Measurements from ENCODE around the gene LEMD1. TPM values are rescaled to one million over a fixed set of nuclear protein-coding genes. Genes with fewer than 3 reads are reported as not detected.

The LEMD1 gene
- total RNA-seq, 4 donors from 2014 or later = 5.1 TPM; not detected in 3

DNA sequence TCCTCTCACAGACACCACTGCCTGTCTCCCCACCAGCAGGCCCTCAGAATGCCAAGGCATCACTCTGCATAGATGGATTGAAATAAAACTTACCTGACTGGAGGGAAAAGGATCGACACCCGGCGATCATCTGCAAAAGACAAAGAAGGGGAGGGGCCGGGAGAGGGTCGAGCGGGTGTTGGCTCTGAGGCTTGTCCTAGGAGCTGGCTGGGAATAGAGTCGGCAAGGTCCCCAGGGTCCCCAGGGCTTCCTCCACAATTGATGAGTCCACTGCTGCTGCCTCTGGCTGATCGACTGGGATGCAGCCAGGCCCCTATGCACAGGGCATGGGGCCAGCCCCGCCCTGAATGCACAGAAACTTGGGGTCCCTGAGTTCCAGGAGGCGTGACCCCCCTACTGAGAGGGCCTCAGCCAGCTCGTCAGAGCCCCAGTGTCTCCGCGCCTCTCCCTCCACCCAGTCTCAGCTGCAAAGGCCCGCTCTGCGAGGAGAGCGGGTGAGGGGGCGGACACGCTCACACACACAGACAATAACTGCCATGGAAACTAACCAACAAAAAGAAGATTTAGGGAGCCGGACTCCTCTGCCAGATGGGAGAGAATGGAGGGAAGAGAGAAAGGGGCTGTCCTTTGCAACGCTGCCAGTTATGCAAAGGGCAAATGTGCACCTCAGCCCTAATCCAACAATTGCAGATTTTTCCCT is 65.3 kb downstream of the LEMD1 start, which contains the start of gene KLHDC8A:
Gene KLHDC8A (minus strand): TSS at position 483 of the 700 bp plus-strand sequence. CDS start 13,318 bp downstream, outside the sequence.
- DNase-seq (ENCODE audit: low spot score in 2 of 2) = no peak
- Histone ChIP-seq H3K4me1 (peaks cover 11% of the 10 kb centered on the region), H3K9me3 (no peaks in the 10 kb centered on the region), H3K4me3 (no peak within 1 kb of the TSS), H3K36me3 (no peaks in the 10 kb centered on the region), H3K27ac (no peak within 1 kb of the TSS), H3K27me3 (peaks cover 4% of the 10 kb centered on the region)
- TF ChIP-seq, protein P1, sequence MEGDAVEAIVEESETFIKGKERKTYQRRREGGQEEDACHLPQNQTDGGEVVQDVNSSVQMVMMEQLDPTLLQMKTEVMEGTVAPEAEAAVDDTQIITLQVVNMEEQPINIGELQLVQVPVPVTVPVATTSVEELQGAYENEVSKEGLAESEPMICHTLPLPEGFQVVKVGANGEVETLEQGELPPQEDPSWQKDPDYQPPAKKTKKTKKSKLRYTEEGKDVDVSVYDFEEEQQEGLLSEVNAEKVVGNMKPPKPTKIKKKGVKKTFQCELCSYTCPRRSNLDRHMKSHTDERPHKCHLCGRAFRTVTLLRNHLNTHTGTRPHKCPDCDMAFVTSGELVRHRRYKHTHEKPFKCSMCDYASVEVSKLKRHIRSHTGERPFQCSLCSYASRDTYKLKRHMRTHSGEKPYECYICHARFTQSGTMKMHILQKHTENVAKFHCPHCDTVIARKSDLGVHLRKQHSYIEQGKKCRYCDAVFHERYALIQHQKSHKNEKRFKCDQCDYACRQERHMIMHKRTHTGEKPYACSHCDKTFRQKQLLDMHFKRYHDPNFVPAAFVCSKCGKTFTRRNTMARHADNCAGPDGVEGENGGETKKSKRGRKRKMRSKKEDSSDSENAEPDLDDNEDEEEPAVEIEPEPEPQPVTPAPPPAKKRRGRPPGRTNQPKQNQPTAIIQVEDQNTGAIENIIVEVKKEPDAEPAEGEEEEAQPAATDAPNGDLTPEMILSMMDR (IDR thresholded peaks at IDR 0.05) = no peak
- TF ChIP-seq POLR2AphosphoS5 (IDR thresholded peaks at IDR 0.05) (no peak), POLR2A (IDR thresholded peaks at IDR 0.05) (no peak), EP300 (IDR thresholded peaks at IDR 0.05) (no peak)
- WGBS = 46% methylated on average over 19 of the region's 20 CpGs

- peaks cover 10% of the 10 kb centered on the region for H3K27me3 ChIP-seq
- DNase-seq (ENCODE audit: low spot score in 2 of 2) = no peak
- WGBS = 51% methylated on average over 3 of the region's 3 CpGs
- no peak overlapping the region for H3K27ac ChIP-seq
- H3K36me3 ChIP-seq = no peaks in the 10 kb centered on the region
- no peak overlapping the region for H3K4me3 ChIP-seq
- H3K9me3 ChIP-seq = no peaks in the 10 kb centered on the region
- peaks cover 11% of the 10 kb centered on the region for H3K4me1 ChIP-seq
- TF ChIP-seq, protein P1 (IDR thresholded peaks at IDR 0.05) = no peak
- TF ChIP-seq POLR2A (IDR thresholded peaks at IDR 0.05) = no peak
- no peak for TF ChIP-seq EP300 (IDR thresholded peaks at IDR 0.05)
- TF ChIP-seq POLR2AphosphoS5 (IDR thresholded peaks at IDR 0.05) = no peak
These were observed 66.8 kb downstream of the LEMD1 start for GRCh38 chr1:205355075-205355453.

DNA sequence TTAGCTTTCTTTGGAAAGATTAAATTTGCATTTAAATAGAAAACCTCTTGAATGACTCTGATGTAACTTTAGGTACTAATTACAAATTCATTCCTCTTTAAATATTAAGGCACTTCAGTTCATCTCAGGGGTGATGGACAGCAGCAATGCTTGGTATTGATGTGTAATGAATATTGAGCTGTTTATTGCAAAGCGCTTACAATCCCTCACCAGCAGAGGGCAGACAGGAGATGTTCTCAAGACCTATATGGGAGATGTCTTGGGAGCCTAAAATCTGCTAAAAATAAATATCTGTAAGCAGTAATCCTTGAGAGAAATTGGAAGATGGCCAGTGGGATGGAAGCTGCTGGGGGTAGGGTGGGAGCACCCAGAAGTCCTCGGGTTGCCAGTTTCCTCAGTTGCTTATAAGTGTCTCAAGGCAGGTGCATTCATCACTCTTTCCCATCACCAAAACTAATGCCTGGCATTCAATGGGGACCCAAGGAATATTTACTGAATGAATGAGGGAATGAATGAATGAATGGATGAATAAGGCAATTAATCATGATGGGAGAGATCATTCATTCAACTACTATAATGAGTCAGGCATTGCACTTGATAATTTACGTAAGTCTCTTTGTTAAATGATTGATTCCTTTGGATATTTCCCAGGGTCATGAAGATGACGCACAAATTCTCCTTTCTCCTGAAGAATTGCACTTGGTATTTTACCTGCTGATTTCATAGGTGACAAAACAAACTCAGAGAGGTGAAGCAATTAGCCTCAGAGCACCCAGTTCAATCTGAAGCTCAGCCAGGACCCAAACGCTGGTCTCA is 67.4 kb downstream of the LEMD1 start:
- Histone ChIP-seq H3K36me3 (no peaks in the 10 kb centered on the region), H3K9me3 (no peaks in the 10 kb centered on the region), H3K27me3 (peaks cover 12% of the 10 kb centered on the region), H3K27ac (no peak overlapping the region), H3K4me1 (peaks cover 11% of the 10 kb centered on the region), H3K4me3 (no peak overlapping the region)
- TF ChIP-seq, protein P1 (IDR thresholded peaks at IDR 0.05) = peak; percentile 49 to 79
- no peak for TF ChIP-seq POLR2AphosphoS5 (IDR thresholded peaks at IDR 0.05)
- no peak for DNase-seq (ENCODE audit: low spot score in 2 of 2)
- 22% methylated on average over 5 of the region's 5 CpGs for WGBS

DNA sequence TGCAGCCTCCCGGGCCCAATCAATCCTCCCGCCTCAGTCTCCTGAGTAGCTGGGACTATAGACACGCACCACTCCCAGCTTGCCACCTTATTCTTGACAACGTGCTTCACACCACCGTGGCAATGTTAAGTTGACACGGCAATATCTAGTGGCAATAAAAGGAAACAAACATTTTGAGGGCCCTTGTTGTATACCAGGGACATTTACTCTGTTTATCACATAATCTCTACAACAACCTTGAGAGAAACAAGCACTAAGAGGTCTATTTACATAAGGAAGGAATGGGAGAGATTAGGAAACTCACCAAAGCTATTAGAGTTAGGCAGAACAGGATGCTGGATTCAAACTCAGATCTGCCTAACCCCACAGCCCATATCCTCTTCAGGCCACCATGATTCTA is 68.2 kb downstream of the LEMD1 start:
- Histone ChIP-seq H3K27me3 (peaks cover 17% of the 10 kb centered on the region), H3K4me3 (no peak overlapping the region), H3K36me3 (no peaks in the 10 kb centered on the region), H3K27ac (no peak overlapping the region), H3K9me3 (no peaks in the 10 kb centered on the region), H3K4me1 (peaks cover 11% of the 10 kb centered on the region)
- TF ChIP-seq EP300 (IDR thresholded peaks at IDR 0.05) (no peak), POLR2AphosphoS5 (IDR thresholded peaks at IDR 0.05) (no peak), POLR2A (IDR thresholded peaks at IDR 0.05) (no peak)
- TF ChIP-seq, protein P1 (IDR thresholded peaks at IDR 0.05) = no peak
- WGBS = 87% methylated on average over 6 of the region's 6 CpGs
- DNase-seq (ENCODE audit: low spot score in 2 of 2) = no peak

DNA sequence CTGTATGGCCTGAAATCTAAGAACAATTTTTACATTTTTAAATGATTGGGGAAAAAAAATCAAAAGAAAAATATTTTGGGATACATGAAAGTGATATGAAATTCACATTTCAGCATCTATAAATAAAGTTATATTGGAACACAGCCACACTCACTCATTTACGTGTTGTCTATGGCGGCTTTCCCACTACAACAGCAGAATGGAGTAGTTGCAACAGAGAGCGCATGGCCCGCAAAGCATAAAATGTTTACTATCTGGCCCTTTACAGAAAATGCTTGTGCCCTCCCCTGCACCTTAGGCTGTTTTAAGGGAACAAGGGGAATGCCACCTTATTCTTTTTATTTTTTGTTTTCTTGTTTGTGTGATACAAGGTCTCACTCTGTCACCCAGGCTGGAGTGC is 68.7 kb downstream of the LEMD1 start:
- no peaks in the 10 kb centered on the region for H3K9me3 ChIP-seq
- DNase-seq (ENCODE audit: low spot score in 2 of 2) = no peak
- 86% methylated on average over 4 of the region's 4 CpGs for WGBS
- peaks cover 17% of the 10 kb centered on the region for H3K27me3 ChIP-seq
- no peak for TF ChIP-seq POLR2A (IDR thresholded peaks at IDR 0.05)
- TF ChIP-seq POLR2AphosphoS5 (IDR thresholded peaks at IDR 0.05) = no peak
- no peak for TF ChIP-seq EP300 (IDR thresholded peaks at IDR 0.05)
- TF ChIP-seq, protein P1 (IDR thresholded peaks at IDR 0.05) = no peak
- no peaks in the 10 kb centered on the region for H3K36me3 ChIP-seq
- peaks cover 11% of the 10 kb centered on the region for H3K4me1 ChIP-seq
- no peak overlapping the region for H3K27ac ChIP-seq
- H3K4me3 ChIP-seq = no peak overlapping the region

Measured in suprapubic skin (tissue), 4 donors.